K562 (cell line): Measurements from ENCODE around the gene TGFBR2. TPM values are rescaled to one million over a fixed set of nuclear protein-coding genes. Genes with fewer than 3 reads are reported as not detected.

Experiments
- ATAC-seq: fragments of 200-7000 bp; cut with Tn5 transposase; 3 replicates; pipeline ENCODE4 v1.9.1; 2020; ENCODE audit warnings: moderate library complexity
- BruUV-seq: library from RNA; stranded (reverse); fragments of 400-500 nt; replicated peaks from 2 replicates; lab custom pipeline; 2021; lab: Mats Ljungman, UMichigan
- CTCF ChIA-PET: fragments of 300-600 bp; formaldehyde crosslinking; extraction: SDS; loops from one replicate; lab custom pipeline; 2021; ENCODE audit warnings: low intra/inter-chr PET ratio; lab: Yijun Ruan, JAX
- POLR2A ChIA-PET: fragments of 300-600, 350-650 bp; sonication (Branson Sonifier 250); formaldehyde crosslinking; extraction: SDS; loops from one replicate; lab custom pipeline; 2021; ENCODE audit warnings: antibody characterized with exemption, inconsistent platforms; lab: Yijun Ruan, JAX
- DNase-seq, 4 experiments: peaks; one replicate each; pipeline versions ENCODE4 v3.0.0 to v3.0.0-alpha.2; 2011 to 2018; ENCODE audit warnings: low spot score in 3 of 4, mixed read lengths in 3 of 4; ENCODE audit errors: extremely low read depth in 1 of 4
- FAIRE-seq: peaks from 2 replicates; lab custom pipeline; 2011; peaks lifted over from hg19 to GRCh38; lab: Jason Lieb, UNC
- H2AFZ ChIP-seq: 2 replicates; pipeline ENCODE4 v1.6.0; 2011; ENCODE audit warnings: low read depth, low read length, control low read depth, inconsistent platforms
- H3K27ac ChIP-seq: fragments of 200-600 bp; 3 replicates; pipeline ENCODE4 v1.8.0; 2011; ENCODE audit warnings: low read depth, mild to moderate bottlenecking, control low read depth, inconsistent platforms, low read length, moderate library complexity, mixed read lengths; ENCODE audit errors: extremely low read depth
- H3K27me3 ChIP-seq, 2 experiments: fragments of 300-600 bp in 1 of 2; 2 replicates in 1 of 2; 3 replicates in 1 of 2; pipeline versions ENCODE4 v1.6.0 to v1.8.0; 2011; ENCODE audit warnings: inconsistent platforms in 2 of 2, low read length in 2 of 2, mild to moderate bottlenecking in 1 of 2, mixed read lengths in 1 of 2, moderate library complexity in 1 of 2; ENCODE audit not compliant: control insufficient read depth in 2 of 2, insufficient read depth in 2 of 2
- H3K36me3 ChIP-seq: fragments of 300-600 bp; 3 replicates; pipeline ENCODE4 v1.8.0; 2011; ENCODE audit warnings: mild to moderate bottlenecking, low read length, inconsistent platforms; ENCODE audit not compliant: control insufficient read depth, insufficient read depth
- H3K4me1 ChIP-seq, 2 experiments: fragments of 200-600 bp in 1 of 2; replicated peaks in 1 of 2; 2 replicates in 1 of 2; 3 replicates in 1 of 2; pipeline versions ENCODE4 v1.5.1 to v1.8.0; 2011; ENCODE audit warnings: inconsistent platforms in 2 of 2, low read length in 2 of 2, mild to moderate bottlenecking in 1 of 2, mixed read lengths in 1 of 2, moderate library complexity in 1 of 2; ENCODE audit not compliant: control insufficient read depth in 2 of 2, insufficient read depth in 2 of 2
- H3K4me2 ChIP-seq: 2 replicates; pipeline ENCODE4 v1.6.1; 2011; ENCODE audit warnings: low read length, control low read depth, inconsistent platforms, mixed read lengths; ENCODE audit not compliant: insufficient read depth
- H3K4me3 ChIP-seq: fragments of 200-600 bp; sonication (generic), shearing (Covaris generic); 2 replicates; pipeline ENCODE4 v1.5.1; 2016; ENCODE audit warnings: control low read depth, inconsistent platforms
- H3K79me2 ChIP-seq: fragments of 200-600 bp; 3 replicates; pipeline ENCODE4 v1.8.0; 2011; ENCODE audit warnings: low read length, inconsistent platforms; ENCODE audit not compliant: control insufficient read depth, insufficient read depth
- H3K9ac ChIP-seq, 2 experiments: 2 replicates each; pipeline versions ENCODE4 v1.6.0 to v1.6.1; 2011; ENCODE audit warnings: low read depth in 2 of 2, low read length in 2 of 2, control low read depth in 1 of 2, inconsistent platforms in 1 of 2, mild to moderate bottlenecking in 1 of 2, mixed read lengths in 1 of 2; ENCODE audit not compliant: insufficient read depth in 1 of 2
- H3K9me1 ChIP-seq: one replicate; pipeline ENCODE4 v1.6.0; 2011; ENCODE audit warnings: inconsistent platforms, mild to moderate bottlenecking, low read length, moderate library complexity; ENCODE audit not compliant: control insufficient read depth, insufficient read depth
- H3K9me3 ChIP-seq: replicated peaks from 2 replicates; pipeline ENCODE4 v1.5.1; 2011; ENCODE audit warnings: low read depth, low read length, inconsistent platforms; ENCODE audit not compliant: control insufficient read depth, insufficient read depth
- H4K20me1 ChIP-seq: replicated peaks from 2 replicates; pipeline ENCODE4 v1.6.1; 2011; ENCODE audit warnings: low read length, inconsistent platforms, mixed read lengths; ENCODE audit not compliant: control insufficient read depth, insufficient read depth
- GATAD2A ChIP-seq: fragments of 450-650 bp; IDR thresholded peaks from 2 replicates; pipeline ENCODE4 v1.6.1; 2017
- HCFC1 ChIP-seq: IDR thresholded peaks from 2 replicates; pipeline ENCODE4 v1.6.1; 2012; ENCODE audit warnings: low read depth, low read length, improper control_type of control experiment
- HNRNPK ChIP-seq: fragments of 200-400 bp; formaldehyde crosslinking; IDR thresholded peaks from one replicate; pipeline ENCODE4 v1.6.1; 2018; ENCODE audit warnings: mild to moderate bottlenecking, low read depth, low read length; ENCODE audit not compliant: poor library complexity, severe bottlenecking
- IFI16 ChIP-seq: fragments of 250-450 bp; sonication (Bioruptor Pico); IDR thresholded peaks from 2 replicates; pipeline ENCODE4 v2.1.2; 2022; ENCODE audit warnings: mild to moderate bottlenecking, inconsistent platforms
- PCBP2 ChIP-seq: fragments of 200-400 bp; formaldehyde crosslinking; IDR thresholded peaks from 2 replicates; pipeline ENCODE4 v1.6.1; 2018; ENCODE audit warnings: low read length, low read depth, mild to moderate bottlenecking, moderate library complexity; ENCODE audit not compliant: poor library complexity, severe bottlenecking
- RBM25 ChIP-seq: fragments of 200-400 bp; formaldehyde crosslinking; IDR thresholded peaks from 2 replicates; pipeline ENCODE4 v1.6.1; 2018; ENCODE audit warnings: low read length, low read depth, moderate library complexity; ENCODE audit not compliant: severe bottlenecking
- ZFX ChIP-seq: sonication (generic); formaldehyde crosslinking; IDR thresholded peaks from 2 replicates; pipeline ENCODE4 v1.8.0; 2022; ENCODE audit warnings: mild to moderate bottlenecking, missing genetic modification reagents, moderate library complexity
- ZNF311 ChIP-seq: fragments of 250-450 bp; sonication (Bioruptor Pico); IDR thresholded peaks from 2 replicates; pipeline ENCODE4 v1.4.0; 2020; ENCODE audit warnings: mild to moderate bottlenecking, moderate library complexity
- ZNF507 ChIP-seq: conservative IDR thresholded peaks from 2 replicates; pipeline ENCODE4 v1.6.1; 2017; ENCODE audit warnings: missing genetic modification characterization, missing compliant biosample characterization
- WGBS: fragments of 100-300 bp; shearing (Covaris generic); methylation state at CpG from one replicate; pipeline ENCODE4 v1.1.6; 2016; ENCODE audit warnings: low coverage, mixed read lengths; ENCODE audit not compliant: insufficient coverage; ENCODE audit errors: missing lambda C conversion rate; 5-methylcytosine and 5-hydroxymethylcytosine counted together
- in situ Hi-C: fragments of 300-500 bp; cut with MboI; formaldehyde crosslinking; loops from 4 replicates; pipeline ENCODE4 v1.15.0; 2018; ENCODE audit warnings: inconsistent platforms, mixed read lengths
- intact Hi-C: fragments of 100-400 bp; cut with micrococcal nuclease; formaldehyde crosslinking; loops from 2 replicates; pipeline ENCODE4 v1.14.2; 2022
- polyA plus RNA-seq, 8 experiments: library from polyadenylated mRNA; depleted of rRNA in 4 of 8; stranded (reverse) in 5 of 8; unstranded in 3 of 8; fragments of >200 nt; fragmentation: Nextera tagmentation in 2 of 8; fragmentation: Illumina TruSeq in 1 of 8; extraction: Ambion mirVana in 2 of 8; extraction: Trizol in 1 of 8; gene quantifications; 2 replicates each; pipeline versions ENCODE4 v1.2.1 to v1.2.3, GENCODE V29; 2011 to 2014; ENCODE audit warnings: inconsistent platforms in 1 of 8, missing spikeins in 1 of 8
- total RNA-seq, 7 experiments: library from RNA; depleted of rRNA in 6 of 7; stranded (reverse); fragments of >200 nt in 6 of 7; fragmentation: Illumina TruSeq in 2 of 7; extraction: Trizol in 2 of 7; gene quantifications; 2 replicates each; pipeline versions ENCODE4 v1.2.1 to v1.2.3, GENCODE V29; 2011 to 2021; ENCODE audit warnings: low replicate concordance in 1 of 7
- TF ChIP-seq, protein P1 (sequence below), 2 experiments: fragments of 200-800 bp in 1 of 2; sonication (Bioruptor generic) in 1 of 2; sonication (generic) in 1 of 2; formaldehyde crosslinking in 1 of 2; IDR thresholded peaks in 1 of 2; conservative IDR thresholded peaks in 1 of 2; 2 replicates each; pipeline versions ENCODE4 v1.5.0 to v1.6.1; 2016 to 2020; ENCODE audit warnings: missing compliant biosample characterization in 1 of 2, missing genetic modification characterization in 1 of 2, missing genetic modification reagents in 1 of 2

The TGFBR2 gene
- total and polyA plus RNA-seq, 9 of the 15 experiments (the other 6 are each of a cell fraction or from before 2014, with no cell fraction given) = 0.11 to 0.84 (median 0.24) TPM

- TF ChIP-seq PCBP2 (no peak), IFI16 (no peak), RBM25 (peak; percentile 18)
- Histone ChIP-seq H3K9me1 (no peaks in the 10 kb centered on the region), H3K9ac (no peak overlapping the region), H3K4me3 (no peak overlapping the region), H3K27me3 (no peaks in the 10 kb centered on the region), H3K27ac (no peak overlapping the region), H3K9me3 (no peaks in the 10 kb centered on the region), H3K4me1 (no peaks in the 10 kb centered on the region), H4K20me1 (no peaks in the 10 kb centered on the region), H3K36me3 (no peaks in the 10 kb centered on the region), H2AFZ (no peak overlapping the region), H3K4me2 (no peak overlapping the region), H3K79me2 (no peaks in the 10 kb centered on the region)
- BruUV-seq = no TSS peak
- no peak for DNase-seq
- WGBS = 5% methylated on average over 6 of the region's 7 CpGs
- in situ Hi-C loops (no loop called here), intact Hi-C loops (no loop called here)
- ChIA-PET POLR2A (no interaction called here), CTCF (no interaction called here)
- no peak for ATAC-seq
- FAIRE-seq = no peak
Measured at GRCh38 chr3:30666572-30667279, 60.3 kb downstream of the TGFBR2 start.

DNA sequence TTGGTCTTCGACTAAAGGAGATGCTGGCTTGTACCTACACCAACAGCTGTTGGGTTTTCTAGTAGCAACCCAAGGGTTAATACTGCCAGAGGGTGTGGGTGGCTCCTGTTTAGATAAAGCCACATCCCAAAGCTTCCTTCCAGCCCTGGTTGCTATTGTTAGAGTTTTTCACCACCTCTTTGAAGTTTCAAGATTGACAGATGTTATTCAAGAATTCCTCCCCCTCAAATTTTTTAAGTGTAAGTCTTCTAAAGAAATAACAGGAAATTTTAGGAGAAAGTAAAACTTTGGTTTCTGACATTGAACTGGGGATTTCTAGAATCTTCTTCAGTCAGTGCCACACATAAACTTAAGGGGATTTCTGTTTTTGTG is 60.9 kb downstream of the TGFBR2 start:
- Histone ChIP-seq H3K9me1 (no peaks in the 10 kb centered on the region), H3K4me2 (no peak overlapping the region), H3K36me3 (no peaks in the 10 kb centered on the region), H3K27ac (no peak overlapping the region; the same call in 2 of the 3 replicates), H4K20me1 (no peaks in the 10 kb centered on the region), H3K9me3 (no peaks in the 10 kb centered on the region), H3K4me1 (no peaks in the 10 kb centered on the region), H3K79me2 (no peaks in the 10 kb centered on the region), H3K4me3 (no peak overlapping the region), H2AFZ (no peak overlapping the region)
- POLR2A ChIA-PET = no interaction called here
- DNase-seq = peak in 1 of 4 experiments; percentile 41
- intact Hi-C loops = no loop called here
- WGBS = 0% methylated on average over 1 of the region's 1 CpG
- CTCF ChIA-PET = no interaction called here
- no TSS peak for BruUV-seq
- FAIRE-seq = no peak
- ATAC-seq = no peak
- TF ChIP-seq, protein P1, sequence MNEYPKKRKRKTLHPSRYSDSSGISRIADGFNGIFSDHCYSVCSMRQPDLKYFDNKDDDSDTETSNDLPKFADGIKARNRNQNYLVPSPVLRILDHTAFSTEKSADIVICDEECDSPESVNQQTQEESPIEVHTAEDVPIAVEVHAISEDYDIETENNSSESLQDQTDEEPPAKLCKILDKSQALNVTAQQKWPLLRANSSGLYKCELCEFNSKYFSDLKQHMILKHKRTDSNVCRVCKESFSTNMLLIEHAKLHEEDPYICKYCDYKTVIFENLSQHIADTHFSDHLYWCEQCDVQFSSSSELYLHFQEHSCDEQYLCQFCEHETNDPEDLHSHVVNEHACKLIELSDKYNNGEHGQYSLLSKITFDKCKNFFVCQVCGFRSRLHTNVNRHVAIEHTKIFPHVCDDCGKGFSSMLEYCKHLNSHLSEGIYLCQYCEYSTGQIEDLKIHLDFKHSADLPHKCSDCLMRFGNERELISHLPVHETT (CRISPR knock-in tag; conservative IDR thresholded peaks at IDR 0.05 in 1 of 2, IDR thresholded peaks at IDR 0.05 in 1 of 2) = peak in 1 of 2 experiments; percentile 46; a peak in 1 of 4 replicates
- no peak for TF ChIP-seq HNRNPK
- TF ChIP-seq HCFC1 = no peak
- TF ChIP-seq GATAD2A = no peak
- TF ChIP-seq ZNF311 (CRISPR knock-in tag) = 0 out of 2 replicates have a peak, but pooled peaks have one; percentile 59
- TF ChIP-seq ZFX (CRISPR knock-in tag) = no peak
- TF ChIP-seq ZNF507 = no peak
- TF ChIP-seq, all 486 proteins: peak for 2
- Histone ChIP-seq H3K27me3 (no peaks in the 10 kb centered on the region), H3K9ac (no peak overlapping the region)
- in situ Hi-C loops = no loop called here
